Bone marrow (tissue), 2 donors: ENCODE data around the gene TTLL3.
"Not testable (repeated sequence)": the region's sequence is repeated elsewhere in the genome, so short reads cannot be mapped to it uniquely, and the experiment has no call there.

Source experiments
- DNase-seq, 2 donors: peaks; one replicate each; lab custom pipeline; 2025; lab: John Stamatoyannopoulos, UW

Gene TTLL3

GRCh38 chr3:9866639-9867038, 56.6 kb downstream of the TTLL3 start:
- no peak for DNase-seq

DNA sequence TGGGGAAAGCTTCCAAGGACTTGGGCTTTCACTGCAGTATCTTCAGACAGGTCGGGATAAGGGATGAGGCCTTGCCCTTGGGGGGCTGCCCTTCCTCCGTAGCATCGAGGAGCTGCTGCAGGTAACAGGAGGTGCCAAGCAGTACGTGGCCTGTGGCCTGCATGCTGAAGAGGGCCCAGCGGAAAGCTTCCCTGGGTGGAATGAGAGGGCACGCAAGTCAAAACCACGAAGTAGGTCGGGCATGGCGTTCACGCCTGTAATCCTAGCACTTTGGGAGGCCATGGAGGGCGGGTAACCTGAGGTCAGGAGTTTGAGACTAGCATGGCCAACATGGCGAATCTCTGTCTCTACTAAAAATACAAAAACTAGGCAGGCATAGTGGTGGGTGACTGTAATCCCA, 57.0 kb downstream of the TTLL3 start:
- DNase-seq, result no peak

- DNase-seq, result no peak
Observed at GRCh38 chr3:9869955-9870354, 59.9 kb downstream of the TTLL3 start.

DNA sequence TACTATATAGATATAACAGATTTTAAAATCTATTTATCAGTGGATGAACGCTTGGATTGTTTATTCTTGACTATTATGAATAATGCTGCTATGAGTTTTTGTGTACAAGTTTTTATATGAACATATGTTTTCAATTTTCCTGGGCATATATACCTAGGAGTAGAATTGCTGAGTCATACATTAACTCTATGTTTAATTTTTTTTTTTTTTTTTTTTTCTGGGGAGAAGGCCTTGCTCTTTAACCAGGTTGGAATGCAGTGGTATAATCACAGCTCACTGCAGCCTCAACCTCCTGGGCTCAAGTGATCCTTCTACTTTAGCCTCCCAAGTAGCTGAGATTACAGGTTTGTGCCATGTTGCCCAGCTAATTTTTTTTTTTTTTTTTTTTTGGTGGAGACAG, 60.9 kb downstream of the TTLL3 start:
- no peak for DNase-seq

DNA sequence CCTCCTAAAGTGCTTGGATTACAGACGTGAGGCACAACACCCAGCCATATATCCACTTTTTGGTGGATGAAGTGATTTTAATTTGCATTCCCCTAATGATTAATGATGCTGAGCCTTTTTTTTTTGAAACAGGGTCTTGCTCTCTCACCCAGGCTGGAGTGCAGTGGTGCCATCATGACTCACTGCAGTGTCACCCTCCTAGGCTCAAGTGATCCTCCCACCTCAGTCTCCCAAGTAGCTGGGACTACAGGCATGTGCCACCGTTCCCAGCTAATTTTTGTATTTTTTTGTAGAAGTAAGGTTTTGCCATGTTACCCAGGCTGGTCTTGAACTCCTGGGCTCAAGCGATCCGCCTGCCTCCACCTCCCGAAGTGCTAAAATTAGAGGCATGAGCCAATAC, 62.0 kb downstream of the TTLL3 start:
- DNase-seq, result not testable (repeated sequence)

- DNase-seq, result no peak
Observed at GRCh38 chr3:9875448-9875847, 65.4 kb downstream of the TTLL3 start.

- not testable (repeated sequence) for DNase-seq
Observed at GRCh38 chr3:9876255-9876654, 66.2 kb downstream of the TTLL3 start.

DNA sequence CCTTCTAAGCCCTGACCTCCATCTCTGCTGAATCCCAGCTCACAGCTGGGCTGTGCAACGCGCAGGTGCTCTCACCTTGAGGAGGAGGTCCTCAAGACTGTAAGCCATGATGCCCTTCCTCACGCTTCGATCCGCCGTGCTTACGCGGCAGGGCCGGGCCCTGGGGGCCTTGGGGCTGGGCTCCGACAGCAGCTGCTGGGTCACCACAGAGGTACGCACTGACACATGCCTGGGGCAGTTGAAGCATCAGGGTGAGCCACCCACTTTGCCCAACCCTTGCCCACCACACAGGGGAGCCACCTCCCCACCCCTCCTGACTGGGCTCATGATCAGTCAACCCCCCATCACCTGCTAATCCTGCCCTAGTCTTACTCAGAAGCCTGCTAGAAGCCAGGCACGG, 66.9 kb downstream of the TTLL3 start:
- no peak for DNase-seq

DNA sequence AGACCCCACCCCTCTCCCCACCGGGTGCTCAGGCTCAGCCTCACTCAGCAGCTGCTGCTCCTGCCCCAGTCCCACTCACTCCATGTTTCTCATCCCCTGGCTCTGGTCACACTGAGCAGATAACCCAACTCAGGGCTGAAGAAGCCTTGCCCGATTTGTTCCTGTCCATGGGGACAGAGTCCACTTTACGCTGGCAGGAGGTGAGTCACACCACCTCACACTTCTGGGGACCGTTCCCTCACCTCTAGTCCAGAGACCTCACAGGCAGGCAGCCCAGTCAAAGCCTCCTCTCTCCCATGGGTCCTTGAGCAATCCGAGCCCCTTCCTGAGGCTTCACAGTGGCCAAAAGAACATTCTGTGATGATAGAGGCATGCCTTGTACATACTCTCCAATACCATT, 68.6 kb downstream of the TTLL3 start:
- DNase-seq, result no peak

GRCh38 chr3:9879830-9880549, 69.9 kb downstream of the TTLL3 start, which contains the start of gene CIDEC:
CIDEC (minus strand) TSS chr3:9880253; CDS start chr3:9878486, 1,767 bp downstream.
- DNase-seq, result no peak

DNA sequence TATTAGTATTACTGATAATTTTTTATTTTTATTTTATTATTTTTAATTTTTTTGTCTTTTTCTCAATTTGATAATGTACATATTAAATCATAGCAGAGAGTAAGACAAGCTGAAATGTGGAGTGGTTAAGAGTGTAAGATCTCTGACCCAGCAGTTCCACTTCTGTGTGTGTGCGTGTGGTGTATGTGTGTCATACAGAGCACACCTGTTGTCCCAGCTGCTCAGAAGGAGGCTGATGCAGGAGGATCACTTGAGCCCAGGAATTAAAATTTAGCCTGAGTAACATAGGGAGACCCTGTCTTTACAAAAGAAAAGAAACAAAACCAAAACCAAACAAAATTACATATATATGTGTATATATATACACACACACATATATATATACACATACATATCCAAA, 71.4 kb downstream of the TTLL3 start:
- DNase-seq, result no peak

- DNase-seq, result no peak
Observed at GRCh38 chr3:9883706-9884554, 73.9 kb downstream of the TTLL3 start.

DNA sequence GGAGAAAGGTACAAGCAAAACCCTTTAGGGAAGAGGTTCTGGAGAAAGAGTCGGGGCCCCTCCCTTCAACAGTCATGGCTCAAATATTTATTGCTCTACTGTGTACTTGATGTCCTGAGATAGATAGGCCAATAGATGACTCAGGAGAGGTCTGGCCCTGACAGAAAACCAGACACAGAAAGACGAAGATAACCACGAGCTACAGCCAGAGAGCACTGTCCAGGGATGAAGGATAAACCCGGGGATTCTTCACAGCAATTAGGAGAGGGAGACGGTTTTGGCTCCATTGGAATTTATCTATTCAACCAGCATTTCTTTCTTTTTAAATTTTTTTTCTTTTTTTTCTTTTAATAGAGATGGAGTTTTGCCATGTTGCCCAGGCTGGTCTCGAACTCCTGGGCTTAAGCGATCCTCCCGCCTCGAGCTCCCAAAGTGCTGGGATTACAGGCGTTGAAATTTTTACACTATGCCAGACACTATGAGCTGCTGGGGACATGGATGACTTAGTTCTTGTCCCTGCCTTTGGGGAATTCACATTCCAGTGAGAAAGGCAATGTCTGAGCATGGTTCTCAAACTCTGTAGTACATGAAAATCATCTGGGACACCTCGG, 74.6 kb downstream of the TTLL3 start:
- DNase-seq, result no peak
